IMR-90 (cell line): ENCODE results near the gene UPP2.

Experiments
- BHLHE40 ChIP-seq: fragments of 150-350 bp; IDR thresholded peaks from 2 replicates; pipeline ENCODE4 v1.6.1; 2016; ENCODE audit warnings: mild to moderate bottlenecking, low read depth, low read length
- CEBPB ChIP-seq: IDR thresholded peaks from 2 replicates; pipeline ENCODE4 v1.6.1; 2012; ENCODE audit warnings: low read depth, low read length, improper control_type of control experiment
- CTCF ChIP-seq: conservative IDR thresholded peaks from 2 replicates; pipeline ENCODE4 v1.5.1; 2012; ENCODE audit warnings: mild to moderate bottlenecking, low read depth, low read length, improper control_type of control experiment
- MAFK ChIP-seq: IDR thresholded peaks from 2 replicates; pipeline ENCODE4 v1.6.1; 2012; ENCODE audit warnings: low read depth, low read length, improper control_type of control experiment
- MXI1 ChIP-seq: IDR thresholded peaks from 2 replicates; pipeline ENCODE4 v1.6.1; 2012; ENCODE audit warnings: low read depth, mild to moderate bottlenecking, low read length, moderate library complexity, borderline replicate concordance
- NFE2L2 ChIP-seq: fragments of 150-350 bp; IDR thresholded peaks from 2 replicates; pipeline ENCODE4 v1.6.1; 2016; ENCODE audit warnings: low read depth, mild to moderate bottlenecking, low read length
- POLR2A ChIP-seq: IDR thresholded peaks from 2 replicates; pipeline ENCODE4 v1.6.1; 2012; ENCODE audit warnings: mild to moderate bottlenecking, low read depth, low read length
- RAD21 ChIP-seq: IDR thresholded peaks from 2 replicates; pipeline ENCODE4 v1.6.1; 2012; ENCODE audit warnings: low read length, improper control_type of control experiment
- RCOR1 ChIP-seq: IDR thresholded peaks from 2 replicates; pipeline ENCODE4 v1.6.1; 2012; ENCODE audit warnings: mild to moderate bottlenecking, low read length, improper control_type of control experiment; ENCODE audit not compliant: insufficient replicate concordance
- RFX5 ChIP-seq: IDR thresholded peaks from 2 replicates; pipeline ENCODE4 v1.8.0; 2012; ENCODE audit warnings: low read depth, mild to moderate bottlenecking, low read length, moderate library complexity
- SMC3 ChIP-seq: fragments of 150-350 bp; IDR thresholded peaks from 2 replicates; pipeline ENCODE4 v1.6.1; 2016; ENCODE audit warnings: low read depth, mild to moderate bottlenecking, antibody characterized with exemption, low read length, moderate library complexity
- TF ChIP-seq, protein P1 (sequence below): fragments of 150-350 bp; IDR thresholded peaks from 2 replicates; pipeline ENCODE4 v1.6.1; 2016; ENCODE audit warnings: low read depth, mild to moderate bottlenecking, low read length, moderate library complexity, borderline replicate concordance

DNA sequence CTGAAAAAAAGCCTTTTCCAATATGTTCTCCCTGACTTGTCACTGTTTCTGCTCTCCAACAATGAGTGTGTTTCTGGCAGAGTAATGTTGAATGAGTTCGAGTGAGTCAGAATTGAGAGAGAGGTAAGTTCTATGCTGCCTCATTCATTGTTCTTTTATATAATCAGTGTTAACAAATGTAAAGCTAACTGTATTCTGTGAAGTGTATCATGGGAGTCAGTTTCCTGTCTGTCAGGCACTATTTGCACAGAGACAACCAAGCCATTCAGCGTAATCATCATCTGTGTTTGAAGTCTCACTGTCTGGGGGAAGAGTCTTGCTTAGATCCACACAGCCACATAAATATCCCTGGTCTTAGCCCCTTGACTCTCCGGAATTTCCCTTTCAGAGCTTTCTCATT, 22.0 kb upstream of the UPP2 start:
- TF ChIP-seq MXI1 (no peak), CTCF (no peak), POLR2A (no peak), BHLHE40 (no peak), MAFK (no peak), RAD21 (no peak), SMC3 (no peak), RCOR1 (no peak), CEBPB (no peak), RFX5 (no peak), NFE2L2 (no peak)
- TF ChIP-seq, protein P1, sequence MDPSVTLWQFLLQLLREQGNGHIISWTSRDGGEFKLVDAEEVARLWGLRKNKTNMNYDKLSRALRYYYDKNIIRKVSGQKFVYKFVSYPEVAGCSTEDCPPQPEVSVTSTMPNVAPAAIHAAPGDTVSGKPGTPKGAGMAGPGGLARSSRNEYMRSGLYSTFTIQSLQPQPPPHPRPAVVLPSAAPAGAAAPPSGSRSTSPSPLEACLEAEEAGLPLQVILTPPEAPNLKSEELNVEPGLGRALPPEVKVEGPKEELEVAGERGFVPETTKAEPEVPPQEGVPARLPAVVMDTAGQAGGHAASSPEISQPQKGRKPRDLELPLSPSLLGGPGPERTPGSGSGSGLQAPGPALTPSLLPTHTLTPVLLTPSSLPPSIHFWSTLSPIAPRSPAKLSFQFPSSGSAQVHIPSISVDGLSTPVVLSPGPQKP = no peak
